HCT116 (cell line): ENCODE results near the gene EHBP1. TPM values are rescaled to one million over a fixed set of nuclear protein-coding genes. Genes with fewer than 3 reads are reported as not detected.
A peak's percentile ranks its signal among the peaks of the same experiment; 100 is the strongest.

Experiments used
- ATAC-seq: fragments of 200-7000 bp; cut with Tn5 transposase; 2 replicates; pipeline ENCODE4 v1.9.1; 2020; ENCODE audit warnings: mild to moderate bottlenecking, moderate library complexity
- BruUV-seq: library from RNA; stranded (reverse); fragments of 400-500 nt; replicated peaks from 2 replicates; lab custom pipeline; 2021; lab: Mats Ljungman, UMichigan
- CTCF ChIA-PET: fragments of 300-600 bp; sonication (Branson Sonifier 250); formaldehyde crosslinking; loops from one replicate; lab custom pipeline; 2021; ENCODE audit warnings: antibody characterized with exemption; lab: Charles Lee
- POLR2A ChIA-PET: fragments of 300-600, 350-600 bp; sonication (Branson Sonifier 250); formaldehyde crosslinking; loops from one replicate; lab custom pipeline; 2021; ENCODE audit warnings: antibody characterized with exemption; lab: Charles Lee
- RAD21 ChIA-PET, 2 experiments: fragments of 300-600 bp; sonication (Branson Sonifier 250); formaldehyde crosslinking; loops; one replicate each; lab custom pipeline; 2023; ENCODE audit warnings: low total read pairs in 2 of 2; ENCODE audit not compliant: uncharacterized antibody in 2 of 2, unreplicated experiment in 2 of 2, low non-redundant PET in 1 of 2; lab: Charles Lee
- DNase-seq: peaks from one replicate; pipeline ENCODE4 v3.0.0-alpha.2; 2010; ENCODE audit warnings: low read depth, low spot score
- H2AFZ ChIP-seq: fragments of 200-600 bp; shearing (Covaris generic), sonication (generic); 2 replicates; pipeline ENCODE4 v1.6.1; 2017; ENCODE audit warnings: low read depth, mixed run types, mixed read lengths, antibody characterized with exemption, low read length; ENCODE audit not compliant: poor library complexity, severe bottlenecking
- H3K27ac ChIP-seq: 2 replicates; pipeline ENCODE4 v1.5.1; 2012; ENCODE audit warnings: low read depth, low read length
- H3K27me3 ChIP-seq: fragments of 200-600 bp; sonication (generic); 2 replicates; pipeline ENCODE4 v1.6.1; 2016; ENCODE audit warnings: mixed run types, low read length, mixed read lengths; ENCODE audit not compliant: insufficient read depth
- H3K36me3 ChIP-seq, 2 experiments: fragments of 200-500 bp in 1 of 2; fragments of 200-600 bp in 1 of 2; sonication (Bioruptor generic) in 1 of 2; sonication (generic) in 1 of 2; 2 replicates each; pipeline versions ENCODE4 v1.5.1 to v1.6.1; 2014 to 2016; ENCODE audit warnings: low read length in 2 of 2, inconsistent platforms in 1 of 2, mixed read lengths in 1 of 2, mixed run types in 1 of 2; ENCODE audit not compliant: insufficient read depth in 2 of 2, control insufficient read depth in 1 of 2
- H3K4me1 ChIP-seq, 2 experiments: fragments of 200-600 bp in 1 of 2; sonication (generic) in 1 of 2; 2 replicates each; pipeline versions ENCODE4 v1.5.1 to v1.6.1; 2012 to 2017; ENCODE audit warnings: low read length in 2 of 2, inconsistent platforms in 1 of 2, mild to moderate bottlenecking in 1 of 2, mixed read lengths in 1 of 2, mixed run types in 1 of 2, moderate library complexity in 1 of 2; ENCODE audit not compliant: insufficient read depth in 2 of 2, control insufficient read depth in 1 of 2
- H3K4me2 ChIP-seq: fragments of 200-600 bp; sonication (generic); 2 replicates; pipeline ENCODE4 v1.6.1; 2017; ENCODE audit warnings: mixed run types, low read length, mixed read lengths
- H3K4me3 ChIP-seq, 2 experiments: fragments of 200-600 bp in 1 of 2; sonication (generic) in 1 of 2; replicated peaks in 1 of 2; 2 replicates each; pipeline ENCODE4 v1.5.1; 2011 to 2016; ENCODE audit warnings: low read length in 2 of 2, control low read depth in 1 of 2, low read depth in 1 of 2, mild to moderate bottlenecking in 1 of 2, mixed read lengths in 1 of 2, mixed run types in 1 of 2
- H3K79me2 ChIP-seq: fragments of 200-600 bp; sonication (generic); 2 replicates; pipeline ENCODE4 v1.6.1; 2017; ENCODE audit warnings: mild to moderate bottlenecking, mixed run types, low read length, moderate library complexity, mixed read lengths; ENCODE audit not compliant: insufficient read depth
- H3K9ac ChIP-seq: fragments of 200-600 bp; sonication (generic); 2 replicates; pipeline ENCODE4 v1.6.1; 2016; ENCODE audit warnings: low read length, mixed read lengths
- H3K9me2 ChIP-seq: fragments of 200-600 bp; sonication (generic), shearing (Covaris generic); 2 replicates; pipeline ENCODE4 v1.6.1; 2017; ENCODE audit warnings: mixed run types, mild to moderate bottlenecking, moderate library complexity; ENCODE audit not compliant: insufficient read depth
- H3K9me3 ChIP-seq, 2 experiments: fragments of 200-500 bp in 1 of 2; fragments of 200-600 bp in 1 of 2; sonication (Bioruptor generic) in 1 of 2; sonication (generic) in 1 of 2; 2 replicates each; pipeline ENCODE4 v1.6.1; 2014 to 2017; ENCODE audit warnings: low read length in 2 of 2, mixed read lengths in 2 of 2, inconsistent platforms in 1 of 2, low read depth in 1 of 2, mild to moderate bottlenecking in 1 of 2, mixed run types in 1 of 2, moderate library complexity in 1 of 2; ENCODE audit not compliant: control insufficient read depth in 1 of 2, insufficient read depth in 1 of 2
- H4K20me1 ChIP-seq: fragments of 200-600 bp; sonication (generic), shearing (Covaris generic); 2 replicates; pipeline ENCODE4 v1.6.1; 2017; ENCODE audit warnings: mixed run types, mild to moderate bottlenecking, moderate library complexity; ENCODE audit not compliant: insufficient read depth
- CBX3 ChIP-seq: IDR thresholded peaks from 2 replicates; pipeline ENCODE4 v1.6.1; 2012; ENCODE audit warnings: low read depth
- CEBPB ChIP-seq: IDR thresholded peaks from 2 replicates; pipeline ENCODE4 v1.6.1; 2012; ENCODE audit warnings: low read depth
- EGR1 ChIP-seq: IDR thresholded peaks from 2 replicates; pipeline ENCODE4 v1.6.1; 2012; ENCODE audit warnings: low read depth
- EZH2 ChIP-seq: fragments of 200-600 bp; sonication (generic); IDR thresholded peaks from 2 replicates; pipeline ENCODE4 v1.6.1; 2017; ENCODE audit warnings: antibody characterized with exemption, mixed run types
- EZH2phosphoT487 ChIP-seq: fragments of 200-600 bp; IDR thresholded peaks from 2 replicates; pipeline ENCODE4 v1.6.1; 2018; ENCODE audit warnings: antibody characterized with exemption, borderline replicate concordance
- FOSL1 ChIP-seq: IDR thresholded peaks from 2 replicates; pipeline ENCODE4 v1.6.1; 2012; ENCODE audit warnings: low read depth
- JUND ChIP-seq: IDR thresholded peaks from 2 replicates; pipeline ENCODE4 v1.6.1; 2012
- RAD21 ChIP-seq: IDR thresholded peaks from 2 replicates; pipeline ENCODE4 v1.6.1; 2012; ENCODE audit warnings: low read depth, mild to moderate bottlenecking
- SIN3A ChIP-seq: IDR thresholded peaks from 2 replicates; pipeline ENCODE4 v1.6.1; 2012; ENCODE audit warnings: low read depth
- SP1 ChIP-seq: IDR thresholded peaks from 2 replicates; pipeline ENCODE4 v1.6.1; 2012; ENCODE audit warnings: low read depth
- SRF ChIP-seq: IDR thresholded peaks from 2 replicates; pipeline ENCODE4 v1.6.1; 2012; ENCODE audit warnings: low read depth
- TCF7L2 ChIP-seq: IDR thresholded peaks from 2 replicates; pipeline ENCODE4 v1.7.0; 2011; ENCODE audit warnings: borderline replicate concordance, inconsistent platforms; ENCODE audit not compliant: insufficient read depth, insufficient read length; ENCODE audit errors: extremely low read depth
- YY1 ChIP-seq: IDR thresholded peaks from 2 replicates; pipeline ENCODE4 v1.6.1; 2011; ENCODE audit warnings: low read length, low read depth, moderate library complexity, mild to moderate bottlenecking; ENCODE audit not compliant: insufficient replicate concordance; ENCODE audit errors: extremely low read depth
- ZBTB33 ChIP-seq: IDR thresholded peaks from 2 replicates; pipeline ENCODE4 v1.6.1; 2011; ENCODE audit warnings: mild to moderate bottlenecking, low read length, moderate library complexity; ENCODE audit not compliant: insufficient replicate concordance; ENCODE audit errors: extremely low read depth
- ZFX ChIP-seq: fragments of 450-650 bp; IDR thresholded peaks from 2 replicates; pipeline ENCODE4 v1.6.1; 2017
- intact Hi-C: fragments of 100-400 bp; cut with micrococcal nuclease; formaldehyde crosslinking; loops from 2 replicates; pipeline ENCODE4 v1.10.0; 2022
- total RNA-seq: library from RNA; stranded (reverse); gene quantifications from one replicate; pipeline ENCODE4 v1.2.1, GENCODE V29; 2021; ENCODE audit not compliant: unreplicated experiment
- TF ChIP-seq, protein P1 (sequence below): IDR thresholded peaks from 2 replicates; pipeline ENCODE4 v1.6.1; 2012; ENCODE audit warnings: low read depth

EHBP1 gene
- total RNA-seq, 1 experiment from 2014 or later: 89.9 TPM

GRCh38 chr2:62871506-62871905 is 166.0 kb downstream of the EHBP1 start:
- TF ChIP-seq FOSL1 (peak; percentile 45; the same call in 1 of the 2 replicates), TCF7L2 (peak; percentile 67), SRF (no peak), SIN3A (no peak), SP1 (peak; percentile 41), EZH2phosphoT487 (no peak), EGR1 (no peak), YY1 (no peak), ZFX (no peak), CEBPB (0 out of 2 replicates have a peak, but pooled peaks have one; percentile 36), CBX3 (no peak), ZBTB33 (no peak), EZH2 (no peak), RAD21 (no peak), JUND (peak; percentile 29; the same call in 1 of the 2 replicates)
- TF ChIP-seq, protein P1, sequence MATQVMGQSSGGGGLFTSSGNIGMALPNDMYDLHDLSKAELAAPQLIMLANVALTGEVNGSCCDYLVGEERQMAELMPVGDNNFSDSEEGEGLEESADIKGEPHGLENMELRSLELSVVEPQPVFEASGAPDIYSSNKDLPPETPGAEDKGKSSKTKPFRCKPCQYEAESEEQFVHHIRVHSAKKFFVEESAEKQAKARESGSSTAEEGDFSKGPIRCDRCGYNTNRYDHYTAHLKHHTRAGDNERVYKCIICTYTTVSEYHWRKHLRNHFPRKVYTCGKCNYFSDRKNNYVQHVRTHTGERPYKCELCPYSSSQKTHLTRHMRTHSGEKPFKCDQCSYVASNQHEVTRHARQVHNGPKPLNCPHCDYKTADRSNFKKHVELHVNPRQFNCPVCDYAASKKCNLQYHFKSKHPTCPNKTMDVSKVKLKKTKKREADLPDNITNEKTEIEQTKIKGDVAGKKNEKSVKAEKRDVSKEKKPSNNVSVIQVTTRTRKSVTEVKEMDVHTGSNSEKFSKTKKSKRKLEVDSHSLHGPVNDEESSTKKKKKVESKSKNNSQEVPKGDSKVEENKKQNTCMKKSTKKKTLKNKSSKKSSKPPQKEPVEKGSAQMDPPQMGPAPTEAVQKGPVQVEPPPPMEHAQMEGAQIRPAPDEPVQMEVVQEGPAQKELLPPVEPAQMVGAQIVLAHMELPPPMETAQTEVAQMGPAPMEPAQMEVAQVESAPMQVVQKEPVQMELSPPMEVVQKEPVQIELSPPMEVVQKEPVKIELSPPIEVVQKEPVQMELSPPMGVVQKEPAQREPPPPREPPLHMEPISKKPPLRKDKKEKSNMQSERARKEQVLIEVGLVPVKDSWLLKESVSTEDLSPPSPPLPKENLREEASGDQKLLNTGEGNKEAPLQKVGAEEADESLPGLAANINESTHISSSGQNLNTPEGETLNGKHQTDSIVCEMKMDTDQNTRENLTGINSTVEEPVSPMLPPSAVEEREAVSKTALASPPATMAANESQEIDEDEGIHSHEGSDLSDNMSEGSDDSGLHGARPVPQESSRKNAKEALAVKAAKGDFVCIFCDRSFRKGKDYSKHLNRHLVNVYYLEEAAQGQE: no peak
- TF ChIP-seq, all 23 proteins: peak for 5
- Histone ChIP-seq H3K9me2 (no peaks in the 10 kb centered on the region; the same call in 1 of the 2 replicates), H3K4me1 (peaks cover 8 to 13% of the 10 kb centered on the region in 2 experiments), H4K20me1 (0 out of 2 replicates have a peak, but pooled peaks cover 3% of the 10 kb centered on the region), H3K4me2 (peak overlapping the region; percentile 32; the same call in 1 of the 2 replicates), H3K79me2 (no peaks in the 10 kb centered on the region), H2AFZ (no peak overlapping the region), H3K9me3 (peaks cover 0 to 15% of the 10 kb centered on the region in 2 experiments; a peak in 2 of 4 replicates), H3K4me3 (no peak overlapping the region), H3K9ac (no peak overlapping the region), H3K27ac (peak overlapping the region; percentile 67; the same call in 1 of the 2 replicates), H3K27me3 (no peaks in the 10 kb centered on the region), H3K36me3 (peaks cover 23 to 45% of the 10 kb centered on the region in 2 experiments)
- ChIA-PET POLR2A (no interaction called here), CTCF (no interaction called here), RAD21 (no interaction called here)
- ATAC-seq (peak; percentile 72), DNase-seq (peak; percentile 18)
- intact Hi-C loops: no loop called here
- BruUV-seq: no TSS peak
